GM23248 (cell line): ENCODE results near the gene AKIRIN1. TPM values are rescaled to one million over a fixed set of nuclear protein-coding genes. Genes with fewer than 3 reads are reported as not detected.

Source experiments
- DNase-seq: peaks from one replicate; pipeline ENCODE4 v3.0.0-alpha.2; 2015
- H2AFZ ChIP-seq: fragments of 200-600 bp; sonication (generic); 2 replicates; pipeline ENCODE4 v1.6.1; 2016; ENCODE audit warnings: antibody characterized with exemption
- H3F3A ChIP-seq: fragments of 200-600 bp; sonication (generic); 2 replicates; pipeline ENCODE4 v1.6.1; 2016; ENCODE audit warnings: mild to moderate bottlenecking, antibody characterized with exemption, mixed run types; ENCODE audit not compliant: insufficient read depth
- H3K27ac ChIP-seq: fragments of 200-600 bp; sonication (generic); 2 replicates; pipeline ENCODE4 v1.5.1; 2016; ENCODE audit warnings: mild to moderate bottlenecking
- H3K27me3 ChIP-seq: fragments of 200-600 bp; sonication (generic); replicated peaks from 2 replicates; pipeline ENCODE4 v1.6.1; 2016; ENCODE audit warnings: mild to moderate bottlenecking; ENCODE audit not compliant: insufficient read depth
- H3K36me3 ChIP-seq: fragments of 200-600 bp; sonication (generic); 2 replicates; pipeline ENCODE4 v1.6.1; 2016; ENCODE audit warnings: low read depth, mild to moderate bottlenecking
- H3K4me1 ChIP-seq: fragments of 200-600 bp; sonication (generic); 2 replicates; pipeline ENCODE4 v1.6.1; 2016; ENCODE audit warnings: mild to moderate bottlenecking; ENCODE audit not compliant: insufficient read depth
- H3K4me2 ChIP-seq: fragments of 200-600 bp; sonication (generic); one replicate; pipeline ENCODE4 v1.6.1; 2016; ENCODE audit warnings: mild to moderate bottlenecking; ENCODE audit not compliant: unreplicated experiment
- H3K4me3 ChIP-seq: fragments of 200-600 bp; sonication (generic); 2 replicates; pipeline ENCODE4 v1.5.1; 2016; ENCODE audit warnings: mild to moderate bottlenecking
- H3K79me2 ChIP-seq: fragments of 200-600 bp; sonication (generic); 2 replicates; pipeline ENCODE4 v1.6.1; 2016; ENCODE audit warnings: mild to moderate bottlenecking; ENCODE audit not compliant: insufficient read depth
- H3K9ac ChIP-seq: fragments of 200-600 bp; sonication (generic); 2 replicates; pipeline ENCODE4 v1.6.1; 2016; ENCODE audit warnings: mild to moderate bottlenecking
- H3K9me2 ChIP-seq: fragments of 200-600 bp; sonication (generic); 2 replicates; pipeline ENCODE4 v1.6.1; 2016; ENCODE audit warnings: mixed run types, mild to moderate bottlenecking, moderate library complexity; ENCODE audit not compliant: insufficient read depth
- H3K9me3 ChIP-seq: fragments of 200-600 bp; sonication (generic); one replicate; pipeline ENCODE4 v1.6.1; 2017; ENCODE audit warnings: low read depth
- H4K20me1 ChIP-seq: fragments of 200-600 bp; sonication (generic); 2 replicates; pipeline ENCODE4 v1.6.0; 2016; ENCODE audit not compliant: insufficient read depth
- EZH2 ChIP-seq: fragments of 200-600 bp; sonication (generic); IDR thresholded peaks from 2 replicates; pipeline ENCODE4 v1.6.1; 2018; ENCODE audit warnings: antibody characterized with exemption, mild to moderate bottlenecking; ENCODE audit not compliant: insufficient read depth, poor library complexity, severe bottlenecking
- EZH2phosphoT487 ChIP-seq: fragments of 200-600 bp; sonication (generic); IDR thresholded peaks from 2 replicates; pipeline ENCODE4 v1.6.1; 2018; ENCODE audit warnings: antibody characterized with exemption, moderate library complexity, mild to moderate bottlenecking, low read depth; ENCODE audit not compliant: insufficient read depth
- WGBS, 2 experiments: methylation state at CpG; one replicate each; pipeline ENCODE4 v1.1.6; 2015 to 2017; ENCODE audit warnings: low lambda C conversion rate in 2 of 2, low coverage in 1 of 2; ENCODE audit errors: missing lambda C conversion rate in 2 of 2; 5-methylcytosine and 5-hydroxymethylcytosine counted together
- in situ Hi-C: fragments of 300-500 bp; cut with MboI; formaldehyde crosslinking; loops from 2 replicates; pipeline ENCODE4 v1.15.0; 2020
- polyA plus RNA-seq: library from polyadenylated mRNA; unstranded; fragments of >200 nt; fragmentation: Nextera tagmentation; extraction: Ambion mirVana; gene quantifications from 2 replicates; pipeline ENCODE4 v1.2.1, GENCODE V29; 2016
- total RNA-seq: library from RNA; depleted of rRNA; stranded (reverse); fragments of >200 nt; shearing (Covaris generic); gene quantifications from 2 replicates; pipeline ENCODE4 v1.2.3, GENCODE V29; 2014

Gene AKIRIN1
- total and polyA plus RNA-seq, 2 experiments from 2014 or later, result 68.5 to 69.7 TPM

- DNase-seq, result no peak
- no peak overlapping the region for H3K4me2 ChIP-seq
- H3K36me3 ChIP-seq, result peaks cover 20% of the 10 kb centered on the region
- H3K4me3 ChIP-seq, result no peak overlapping the region
- H3K4me1 ChIP-seq, result peaks cover 33% of the 10 kb centered on the region
- in situ Hi-C loops, result no loop called here
- no peaks in the 10 kb centered on the region for H3K9me2 ChIP-seq
- no peaks in the 10 kb centered on the region for H3K27me3 ChIP-seq
- H3K9me3 ChIP-seq, result no peaks in the 10 kb centered on the region
- peaks cover 11% of the 10 kb centered on the region; the same call in 1 of the 2 replicates for H4K20me1 ChIP-seq
- H3K27ac ChIP-seq, result no peak overlapping the region
- TF ChIP-seq EZH2 (no peak), EZH2phosphoT487 (no peak)
- H2AFZ ChIP-seq, result no peak overlapping the region
- peaks cover 81% of the 10 kb centered on the region for H3K79me2 ChIP-seq
- WGBS, 2 experiments, result 85 to 90% methylated on average over 5 of the region's 5 CpGs
- H3K9ac ChIP-seq, result no peak overlapping the region
- peaks cover 12% of the 10 kb centered on the region; the same call in 1 of the 2 replicates for H3F3A ChIP-seq
These were observed 3.1 kb downstream of the AKIRIN1 start for GRCh38 chr1:38994196-38994595.

DNA sequence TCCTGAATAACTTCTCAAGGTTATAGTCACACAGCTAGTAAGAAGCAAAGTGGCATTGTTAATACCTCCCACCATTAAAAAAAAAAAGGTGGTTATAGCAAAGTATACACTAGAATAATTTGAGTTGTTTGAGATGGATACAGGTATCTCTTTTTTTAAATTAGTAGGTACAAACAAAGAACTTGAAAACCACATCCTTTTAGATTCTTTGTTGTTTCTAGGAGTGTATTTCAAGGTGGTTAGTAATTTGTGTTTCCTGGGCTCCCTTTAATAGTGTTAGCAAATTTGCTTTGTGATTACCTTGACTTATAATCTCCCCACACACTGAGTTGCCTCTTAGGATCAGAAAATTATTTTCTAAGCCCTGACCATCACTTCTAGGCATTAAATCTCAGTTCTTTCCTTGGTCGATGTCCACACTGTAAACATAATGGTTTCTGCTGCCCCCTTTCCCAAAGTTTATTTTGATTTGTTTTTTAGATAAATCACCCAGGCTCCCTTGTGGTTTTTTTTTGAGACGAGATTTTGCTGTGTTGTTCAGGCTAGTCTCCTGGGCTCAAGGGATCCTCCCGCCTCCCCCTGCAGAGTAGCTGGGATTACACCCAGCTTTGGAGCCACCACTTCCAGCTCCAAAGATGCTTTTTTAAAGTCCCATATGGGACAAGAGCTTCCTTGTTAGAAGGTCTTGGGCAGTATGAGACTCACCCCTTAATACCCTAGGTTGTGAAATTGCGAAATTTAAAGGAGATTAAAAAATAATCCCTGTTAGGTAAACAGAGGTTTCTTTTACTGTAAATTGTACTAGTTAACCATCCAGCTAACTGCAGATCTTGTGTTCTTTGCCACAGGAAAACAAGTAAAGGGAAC lies 6.2 kb downstream of the AKIRIN1 start:
- peaks cover 42% of the 10 kb centered on the region for H3K36me3 ChIP-seq
- H3K4me3 ChIP-seq, result no peak overlapping the region; the same call in 1 of the 2 replicates
- peaks cover 11% of the 10 kb centered on the region; the same call in 1 of the 2 replicates for H4K20me1 ChIP-seq

DNA sequence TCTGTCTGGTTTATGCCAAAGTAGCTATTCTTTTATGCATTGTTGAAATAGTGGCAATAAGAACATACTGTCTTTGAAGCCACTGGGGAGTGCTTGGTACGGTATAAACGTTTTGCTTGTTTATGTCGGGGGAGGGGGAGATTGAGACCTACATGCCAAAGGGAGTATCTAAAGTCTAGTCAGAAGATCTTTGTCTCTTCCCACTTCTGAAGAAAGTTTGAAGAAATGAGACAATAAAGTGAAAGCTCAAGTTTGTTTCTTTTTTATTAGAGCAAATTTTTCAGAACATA lies 6.8 kb downstream of the AKIRIN1 start:
- H3K27me3 ChIP-seq, result no peaks in the 10 kb centered on the region
- peaks cover 7% of the 10 kb centered on the region; the same call in 1 of the 2 replicates for H4K20me1 ChIP-seq
- no peak overlapping the region for H3K27ac ChIP-seq
- H3K4me3 ChIP-seq, result no peak overlapping the region; the same call in 1 of the 2 replicates
- H3K4me1 ChIP-seq, result peaks cover 19% of the 10 kb centered on the region
- DNase-seq, result peak; percentile 14
- H2AFZ ChIP-seq, result no peak overlapping the region
- peaks cover 9% of the 10 kb centered on the region; the same call in 1 of the 2 replicates for H3F3A ChIP-seq
- in situ Hi-C loops, result no loop called here
- H3K9ac ChIP-seq, result no peak overlapping the region
- peak overlapping the region; percentile 7 for H3K4me2 ChIP-seq
- no peaks in the 10 kb centered on the region for H3K9me3 ChIP-seq
- TF ChIP-seq EZH2 (no peak), EZH2phosphoT487 (no peak)
- no peaks in the 10 kb centered on the region for H3K9me2 ChIP-seq
- peaks cover 46% of the 10 kb centered on the region for H3K36me3 ChIP-seq
- WGBS, 2 experiments, result 37 to 38% methylated on average over 3 of the region's 3 CpGs
- peaks cover 100% of the 10 kb centered on the region for H3K79me2 ChIP-seq

More for the DNA sequence above, 6.2 kb downstream of the AKIRIN1 start:
- Histone ChIP-seq H3K9me2 (no peaks in the 10 kb centered on the region), H3F3A (peaks cover 5% of the 10 kb centered on the region; the same call in 1 of the 2 replicates), H3K4me1 (peaks cover 19% of the 10 kb centered on the region), H3K9ac (peak overlapping the region; percentile 23), H3K27me3 (no peaks in the 10 kb centered on the region), H3K9me3 (no peaks in the 10 kb centered on the region), H3K79me2 (peaks cover 100% of the 10 kb centered on the region), H2AFZ (no peak overlapping the region), H3K4me2 (peak overlapping the region; percentile 7), H3K27ac (no peak overlapping the region)
- WGBS, 2 experiments, result 59 to 64% methylated on average over 4 of the region's 4 CpGs
- TF ChIP-seq EZH2 (no peak), EZH2phosphoT487 (no peak)
- in situ Hi-C loops, result no loop called here
- DNase-seq, result peak; percentile 9

GRCh38 chr1:39001516-39002421 lies 10.7 kb downstream of the AKIRIN1 start:
- Histone ChIP-seq H3F3A (peaks cover 27% of the 10 kb centered on the region), H4K20me1 (no peaks in the 10 kb centered on the region; the same call in 1 of the 2 replicates), H3K9me3 (no peaks in the 10 kb centered on the region), H3K36me3 (peaks cover 71% of the 10 kb centered on the region), H3K9me2 (no peaks in the 10 kb centered on the region), H3K27me3 (no peaks in the 10 kb centered on the region), H3K4me2 (no peak overlapping the region), H2AFZ (no peak overlapping the region), H3K4me3 (no peak overlapping the region), H3K4me1 (peaks cover 29% of the 10 kb centered on the region), H3K9ac (no peak overlapping the region), H3K27ac (no peak overlapping the region), H3K79me2 (peaks cover 95% of the 10 kb centered on the region)
- DNase-seq, result no peak
- 94 to 95% methylated on average over 5 of the region's 5 CpGs for WGBS, 2 experiments
- TF ChIP-seq EZH2phosphoT487, result no peak
- TF ChIP-seq EZH2, result no peak
- in situ Hi-C loops, result no loop called here
